ENCODE measurements around the gene RAB3D.

RAB3D gene

GRCh38 chr19:11293433-11294389 is 45.7 kb downstream of the RAB3D start:
- DNase-seq: peak; percentile 88

DNA sequence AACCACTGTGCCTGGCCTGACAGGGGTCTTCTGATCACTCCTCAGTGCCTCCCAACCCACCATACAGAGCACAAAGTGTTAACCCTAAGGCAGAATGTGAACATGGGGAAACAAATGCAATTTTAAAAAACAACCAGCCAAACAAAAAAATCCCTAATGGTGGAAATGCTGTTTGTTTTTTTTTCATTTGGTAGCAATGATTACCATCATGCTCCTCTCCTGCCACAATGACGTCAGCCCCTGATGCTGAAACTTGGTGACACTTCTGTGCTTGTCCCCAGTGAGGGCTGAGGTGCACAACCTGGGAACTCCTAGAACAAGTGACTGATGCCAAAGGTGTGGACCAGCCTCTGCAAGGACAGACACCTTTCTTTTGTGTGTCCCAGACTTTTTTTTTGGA is 47.5 kb downstream of the RAB3D start:
- no peak for DNase-seq

- DNase-seq: no peak
These were observed 48.0 kb downstream of the RAB3D start for GRCh38 chr19:11291415-11291814.

DNA sequence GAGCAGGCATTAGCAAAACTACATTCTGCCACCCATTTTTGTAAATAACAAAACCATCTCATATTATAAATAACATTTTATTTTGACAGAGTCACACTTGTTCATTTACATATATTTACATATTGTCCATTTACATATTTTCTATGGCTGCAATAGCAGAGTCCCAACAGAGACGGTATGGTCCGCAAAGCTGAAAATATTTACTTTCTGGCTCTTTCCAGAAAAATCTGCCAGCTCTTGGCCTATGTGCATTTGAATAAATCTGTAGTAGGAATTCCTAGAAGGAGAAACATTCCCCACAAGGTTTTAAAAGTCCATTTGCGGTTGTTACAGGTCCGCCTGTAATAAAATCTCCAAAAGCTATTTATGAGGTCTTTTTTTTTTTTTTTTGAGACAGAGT is 49.2 kb downstream of the RAB3D start:
- no peak for DNase-seq

DNA sequence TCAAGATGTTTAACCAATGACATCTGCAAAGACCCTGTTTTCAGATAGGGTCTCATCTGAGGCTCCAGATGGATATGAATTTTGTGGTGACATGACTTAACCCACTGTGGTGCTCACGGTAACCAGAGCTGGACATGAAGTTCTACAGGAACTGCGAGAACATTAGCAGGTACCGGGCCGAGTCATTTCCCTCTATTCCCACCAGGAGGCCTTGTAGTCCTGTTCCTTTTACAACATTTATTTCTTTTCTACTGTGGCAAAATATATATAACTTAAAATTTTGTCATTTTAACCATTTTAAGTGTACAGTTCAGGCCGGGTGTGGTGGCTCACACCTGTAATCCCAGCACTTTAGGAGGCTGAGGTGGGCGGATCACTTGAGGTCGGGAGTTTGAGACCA is 51.1 kb downstream of the RAB3D start:
- DNase-seq: peak; percentile 35

DNA sequence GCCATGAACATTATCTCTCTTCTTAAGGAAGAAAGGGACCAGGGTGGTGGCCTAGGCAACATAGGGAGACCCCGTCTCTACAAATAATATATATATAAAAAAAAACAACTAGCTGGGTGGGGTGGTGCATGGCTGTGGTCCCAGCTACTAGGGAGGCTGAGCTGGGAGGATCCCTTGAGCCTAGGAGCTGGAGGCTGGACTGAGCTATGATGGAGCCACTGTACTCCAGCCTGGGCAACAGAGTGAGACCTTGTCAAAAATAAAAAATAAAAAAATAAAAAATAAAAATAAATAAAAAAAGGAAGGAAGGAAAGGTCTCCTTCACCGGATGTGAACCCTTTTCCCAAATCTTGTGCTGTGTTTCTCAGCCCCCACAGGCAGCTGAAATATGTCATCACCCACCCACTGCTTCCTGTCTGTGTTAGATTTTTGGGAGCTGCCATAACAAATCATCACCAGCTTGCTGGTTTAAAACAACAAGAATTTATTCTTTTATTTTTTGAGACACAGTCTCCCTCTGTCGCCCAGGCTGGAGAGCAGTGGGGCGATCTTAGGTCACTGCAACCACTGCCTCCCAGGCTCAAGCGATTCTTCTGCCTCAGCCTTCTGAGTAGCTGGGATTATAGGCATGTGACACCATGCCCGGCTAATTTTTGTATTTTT is 53.0 kb downstream of the RAB3D start:
- peak; percentile 41 for DNase-seq

- DNase-seq: no peak
These were observed 54.9 kb downstream of the RAB3D start for GRCh38 chr19:11284515-11284914.

- no peak for DNase-seq
These were observed 58.0 kb downstream of the RAB3D start for GRCh38 chr19:11281356-11282049.

- DNase-seq: no peak
These were observed 59.8 kb downstream of the RAB3D start for GRCh38 chr19:11279505-11280236.

DNA sequence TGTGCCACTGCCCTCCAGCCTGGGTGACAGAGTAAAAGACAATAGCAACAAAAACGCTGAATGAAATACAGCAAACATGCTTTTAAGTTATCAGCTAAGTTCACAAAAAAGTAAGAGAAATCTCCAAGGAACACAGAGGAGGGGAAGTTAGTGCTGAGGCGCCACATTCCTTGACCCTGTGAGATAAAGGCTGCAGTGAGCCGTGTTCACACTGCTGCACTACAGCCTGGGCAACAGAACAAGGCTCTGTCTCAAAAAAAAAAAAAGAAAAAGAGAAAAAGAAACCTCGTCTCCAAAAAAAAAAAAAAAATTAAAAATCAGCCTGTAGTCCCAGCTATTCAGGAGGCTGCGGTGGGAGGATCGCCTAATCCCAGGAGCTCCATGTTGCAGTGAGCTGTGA is 60.8 kb downstream of the RAB3D start:
- no peak for DNase-seq

DNA sequence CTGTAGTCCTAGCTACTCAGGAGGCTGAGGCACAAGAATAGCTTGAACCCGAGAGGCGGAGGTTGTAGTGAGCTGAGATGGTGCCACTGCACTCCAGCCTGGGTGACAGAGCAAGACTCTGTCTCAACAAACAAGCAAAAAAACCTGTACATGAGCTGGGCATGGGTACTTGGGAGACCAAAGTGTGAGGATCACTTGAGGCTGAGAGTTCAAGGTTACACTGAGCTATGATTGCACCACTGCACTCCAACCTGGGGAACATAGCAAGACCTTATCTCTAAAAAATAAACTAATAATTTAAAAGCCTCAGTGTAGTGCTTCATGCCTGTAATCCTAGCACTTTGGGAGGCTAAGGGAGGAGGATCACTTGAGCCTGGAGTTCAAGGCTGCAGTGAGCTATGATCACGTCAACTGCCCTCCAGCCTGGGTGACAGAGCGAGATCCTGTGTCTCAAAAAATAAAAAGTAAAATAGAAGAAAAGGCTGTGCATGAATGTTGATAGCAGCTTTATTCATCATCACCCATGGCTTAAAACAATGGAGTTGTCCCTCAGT is 64.8 kb downstream of the RAB3D start:
- no peak for DNase-seq

- no peak for DNase-seq
These were observed 65.5 kb downstream of the RAB3D start for GRCh38 chr19:11273989-11274388.

- no peak for DNase-seq
These were observed 66.2 kb downstream of the RAB3D start for GRCh38 chr19:11273296-11273695.

Data from HCEC 1CT (cell line).